H9 (cell line): Measurements from ENCODE around the gene ANKS1B. TPM values are rescaled to one million over a fixed set of nuclear protein-coding genes. Genes with fewer than 3 reads are reported as not detected.

ENCODE experiments used
- DNase-seq: peaks from one replicate; pipeline ENCODE4 v3.0.0-alpha.2; 2017
- H2AFZ ChIP-seq: one replicate; pipeline ENCODE4 v1.6.1; 2013; ENCODE audit warnings: mild to moderate bottlenecking, low read length, control low read depth, moderate library complexity
- H2AK5ac ChIP-seq: 2 replicates; pipeline ENCODE4 v1.6.1; 2013; ENCODE audit warnings: low read length, control low read depth, mixed read lengths; ENCODE audit not compliant: insufficient read length
- H2BK120ac ChIP-seq: one replicate; pipeline ENCODE4 v1.6.1; 2013; ENCODE audit warnings: low read depth, mild to moderate bottlenecking, low read length, control low read depth, inconsistent platforms; ENCODE audit not compliant: poor library complexity, severe bottlenecking
- H2BK12ac ChIP-seq: 2 replicates; pipeline ENCODE4 v1.6.1; 2013; ENCODE audit warnings: low read length, control low read depth, mixed read lengths, low read depth; ENCODE audit not compliant: insufficient read length
- H2BK15ac ChIP-seq: 2 replicates; pipeline ENCODE4 v1.6.1; 2013; ENCODE audit warnings: low read depth, low read length, control low read depth
- H2BK20ac ChIP-seq: one replicate; pipeline ENCODE4 v1.6.1; 2013; ENCODE audit warnings: low read depth, mild to moderate bottlenecking, low read length, control low read depth, inconsistent platforms; ENCODE audit not compliant: poor library complexity, severe bottlenecking
- H2BK5ac ChIP-seq: 2 replicates; pipeline ENCODE4 v1.6.1; 2013; ENCODE audit warnings: low read length, control low read depth, mixed read lengths; ENCODE audit not compliant: insufficient read length
- H3K14ac ChIP-seq: 2 replicates; pipeline ENCODE4 v1.6.1; 2013; ENCODE audit warnings: low read length, control low read depth; ENCODE audit not compliant: insufficient read depth
- H3K18ac ChIP-seq: 2 replicates; pipeline ENCODE4 v1.6.1; 2013; ENCODE audit warnings: low read depth, mild to moderate bottlenecking, mixed read lengths, low read length, control low read depth; ENCODE audit not compliant: insufficient read length
- H3K23ac ChIP-seq: 2 replicates; pipeline ENCODE4 v1.6.1; 2013; ENCODE audit warnings: low read length, control low read depth, mixed read lengths, low read depth; ENCODE audit not compliant: insufficient read length
- H3K23me2 ChIP-seq: 2 replicates; pipeline ENCODE4 v1.6.1; 2013; ENCODE audit warnings: low read depth, mild to moderate bottlenecking, mixed read lengths, low read length, control low read depth; ENCODE audit not compliant: insufficient read length, poor library complexity, severe bottlenecking
- H3K27ac ChIP-seq: 2 replicates; pipeline ENCODE4 v1.5.1; 2013; ENCODE audit warnings: low read length, control low read depth, mixed read lengths, low read depth; ENCODE audit not compliant: insufficient read length
- H3K27me3 ChIP-seq: 2 replicates; pipeline ENCODE4 v1.6.1; 2013; ENCODE audit warnings: low read length, control low read depth, inconsistent platforms; ENCODE audit not compliant: insufficient read depth
- H3K4ac ChIP-seq: 2 replicates; pipeline ENCODE4 v1.6.1; 2013; ENCODE audit warnings: low read depth, mild to moderate bottlenecking, control low read depth, inconsistent platforms, low read length, moderate library complexity
- H3K4me1 ChIP-seq: 2 replicates; pipeline ENCODE4 v1.6.1; 2013; ENCODE audit warnings: low read length, control low read depth, inconsistent platforms; ENCODE audit not compliant: insufficient read depth
- H3K4me2 ChIP-seq: 2 replicates; pipeline ENCODE4 v1.6.1; 2013; ENCODE audit warnings: low read length, control low read depth, mixed read lengths; ENCODE audit not compliant: insufficient read length, insufficient read depth
- H3K56ac ChIP-seq: 2 replicates; pipeline ENCODE4 v1.6.1; 2013; ENCODE audit warnings: low read depth, mild to moderate bottlenecking, mixed read lengths, low read length, control low read depth; ENCODE audit not compliant: insufficient read length
- H3K79me1 ChIP-seq: 2 replicates; pipeline ENCODE4 v1.6.1; 2013; ENCODE audit warnings: low read depth, mild to moderate bottlenecking, moderate library complexity, low read length, control low read depth, inconsistent platforms; ENCODE audit not compliant: insufficient read depth, poor library complexity, severe bottlenecking
- H3K79me2 ChIP-seq: 2 replicates; pipeline ENCODE4 v1.6.1; 2013; ENCODE audit warnings: low read length, control low read depth, inconsistent platforms; ENCODE audit not compliant: insufficient read depth
- H3K9ac ChIP-seq: 2 replicates; pipeline ENCODE4 v1.6.1; 2013; ENCODE audit warnings: low read length, control low read depth, mixed read lengths; ENCODE audit not compliant: insufficient read length; ENCODE audit errors: extremely low read depth
- H3K9me3 ChIP-seq: one replicate; pipeline ENCODE4 v1.6.1; 2013; ENCODE audit warnings: low read depth, low read length, inconsistent platforms; ENCODE audit not compliant: control insufficient read depth
- H3T11ph ChIP-seq: one replicate; pipeline ENCODE4 v1.6.1; 2013; ENCODE audit warnings: mild to moderate bottlenecking, low read length, control low read depth, inconsistent platforms
- H4K20me1 ChIP-seq: one replicate; pipeline ENCODE4 v1.6.1; 2013; ENCODE audit not compliant: control insufficient read depth, insufficient read length, insufficient read depth
- H4K5ac ChIP-seq: 2 replicates; pipeline ENCODE4 v1.6.1; 2013; ENCODE audit warnings: low read depth, mild to moderate bottlenecking, mixed read lengths, low read length, control low read depth; ENCODE audit not compliant: insufficient read length
- H4K8ac ChIP-seq: replicated peaks from 2 replicates; pipeline ENCODE4 v1.6.1; 2013; ENCODE audit warnings: low read length, control low read depth, mixed read lengths, low read depth; ENCODE audit not compliant: insufficient read length
- H4K91ac ChIP-seq: 2 replicates; pipeline ENCODE4 v1.6.1; 2013; ENCODE audit warnings: low read depth, mild to moderate bottlenecking, moderate library complexity, mixed read lengths, low read length, control low read depth; ENCODE audit not compliant: insufficient read length
- H3K27ac Mint-ChIP-seq, 3 experiments: 2 replicates in 2 of 3; 3 replicates in 1 of 3; pipeline ENCODE4 v1.8.0; 2020 to 2021; ENCODE audit warnings: mixed read lengths in 3 of 3, mild to moderate bottlenecking in 1 of 3, moderate library complexity in 1 of 3
- H3K27me3 Mint-ChIP-seq: 2 replicates; pipeline ENCODE4 v1.8.0; 2021; ENCODE audit warnings: low read depth, mild to moderate bottlenecking, moderate library complexity, mixed read lengths
- H3K36me3 Mint-ChIP-seq, 3 experiments: 2 replicates in 2 of 3; 3 replicates in 1 of 3; pipeline ENCODE4 v1.8.0; 2020 to 2021; ENCODE audit warnings: low read depth in 3 of 3, mixed read lengths in 3 of 3; ENCODE audit not compliant: insufficient read depth in 1 of 3
- H3K4me1 Mint-ChIP-seq, 2 experiments: 2 replicates each; pipeline ENCODE4 v1.8.0; 2020; ENCODE audit warnings: mixed read lengths in 2 of 2
- H3K4me3 Mint-ChIP-seq, 2 experiments: 2 replicates in 1 of 2; 3 replicates in 1 of 2; pipeline ENCODE4 v1.8.0; 2020 to 2021; ENCODE audit warnings: mild to moderate bottlenecking in 2 of 2, mixed read lengths in 2 of 2, moderate library complexity in 1 of 2
- H3K9me3 Mint-ChIP-seq, 2 experiments: 2 replicates in 1 of 2; 3 replicates in 1 of 2; pipeline ENCODE4 v1.8.0; 2020; ENCODE audit warnings: mild to moderate bottlenecking in 2 of 2, mixed read lengths in 2 of 2, moderate library complexity in 1 of 2
- WGBS: extraction: QIAGEN DNeasy Blood & Tissue Kit; methylation state at CpG from one replicate; pipeline ENCODE4 v1.1.7; 2013; ENCODE audit warnings: missing lambda C conversion rate, low lambda C conversion rate, mixed read lengths; ENCODE audit not compliant: insufficient read length; ENCODE audit errors: extremely low coverage; 5-methylcytosine and 5-hydroxymethylcytosine counted together
- total RNA-seq: library from RNA; stranded (reverse); gene quantifications from 2 replicates; pipeline ENCODE4 v1.2.1, GENCODE V29; 2021
- TF ChIP-seq, protein P1 (sequence below): fragments of 200-600 bp; sonication (generic); conservative IDR thresholded peaks from 3 replicates; pipeline ENCODE4 v1.8.0; 2021; ENCODE audit warnings: antibody characterized with exemption, mild to moderate bottlenecking

ANKS1B gene
- total RNA-seq, 1 experiment from 2014 or later, result 4.1 TPM

DNA sequence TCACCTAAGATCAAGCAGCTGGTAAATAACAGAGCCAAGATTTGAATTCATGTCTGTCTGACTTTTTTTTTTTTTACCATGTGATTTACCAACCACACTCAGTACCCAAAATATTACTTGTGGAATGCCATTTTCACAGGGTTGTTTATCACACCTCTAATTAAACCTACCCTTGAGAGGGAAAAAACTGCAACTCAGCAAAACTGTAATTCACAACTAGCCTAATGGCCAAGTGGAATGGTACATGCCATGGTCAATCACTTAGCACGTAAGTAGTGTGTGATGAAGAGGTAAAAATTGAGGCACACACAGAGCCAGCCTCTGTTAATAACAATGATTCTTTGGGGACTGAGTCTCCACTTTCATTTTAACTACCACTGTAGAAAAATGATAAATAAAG, 750.0 kb downstream of the ANKS1B start:
- Mint-ChIP-seq H3K27ac (no peak overlapping the region), H3K27me3 (no peaks in the 10 kb centered on the region), H3K9me3 (peaks cover 0 to 12% of the 10 kb centered on the region in 2 experiments; a peak in 4 of 5 replicates), H3K36me3 (peaks cover 6 to 21% (median 14%) of the 10 kb centered on the region in 3 experiments; a peak in 6 of 7 replicates), H3K4me1 (peaks cover 20 to 27% of the 10 kb centered on the region in 2 experiments), H3K4me3 (no peak overlapping the region)
- H4K91ac ChIP-seq, result no peak overlapping the region
- H2BK12ac ChIP-seq, result no peak overlapping the region
- no peaks in the 10 kb centered on the region; the same call in 1 of the 2 replicates for H3K4me1 ChIP-seq
- no peak overlapping the region for H3K9ac ChIP-seq
- H3K4me2 ChIP-seq, result no peak overlapping the region
- H2BK120ac ChIP-seq, result no peak overlapping the region
- TF ChIP-seq, protein P1, sequence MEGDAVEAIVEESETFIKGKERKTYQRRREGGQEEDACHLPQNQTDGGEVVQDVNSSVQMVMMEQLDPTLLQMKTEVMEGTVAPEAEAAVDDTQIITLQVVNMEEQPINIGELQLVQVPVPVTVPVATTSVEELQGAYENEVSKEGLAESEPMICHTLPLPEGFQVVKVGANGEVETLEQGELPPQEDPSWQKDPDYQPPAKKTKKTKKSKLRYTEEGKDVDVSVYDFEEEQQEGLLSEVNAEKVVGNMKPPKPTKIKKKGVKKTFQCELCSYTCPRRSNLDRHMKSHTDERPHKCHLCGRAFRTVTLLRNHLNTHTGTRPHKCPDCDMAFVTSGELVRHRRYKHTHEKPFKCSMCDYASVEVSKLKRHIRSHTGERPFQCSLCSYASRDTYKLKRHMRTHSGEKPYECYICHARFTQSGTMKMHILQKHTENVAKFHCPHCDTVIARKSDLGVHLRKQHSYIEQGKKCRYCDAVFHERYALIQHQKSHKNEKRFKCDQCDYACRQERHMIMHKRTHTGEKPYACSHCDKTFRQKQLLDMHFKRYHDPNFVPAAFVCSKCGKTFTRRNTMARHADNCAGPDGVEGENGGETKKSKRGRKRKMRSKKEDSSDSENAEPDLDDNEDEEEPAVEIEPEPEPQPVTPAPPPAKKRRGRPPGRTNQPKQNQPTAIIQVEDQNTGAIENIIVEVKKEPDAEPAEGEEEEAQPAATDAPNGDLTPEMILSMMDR, result no peak
- H3K23ac ChIP-seq, result no peak overlapping the region
- H2BK5ac ChIP-seq, result no peak overlapping the region
- no peak overlapping the region for H4K8ac ChIP-seq
- H3K27me3 ChIP-seq, result no peaks in the 10 kb centered on the region
- H3K4ac ChIP-seq, result no peak overlapping the region
- H3K56ac ChIP-seq, result no peak overlapping the region
- no peak overlapping the region for H3T11ph ChIP-seq
- H3K14ac ChIP-seq, result no peak overlapping the region
- no peak overlapping the region for H2BK20ac ChIP-seq
- no peaks in the 10 kb centered on the region for H3K79me2 ChIP-seq
- H4K5ac ChIP-seq, result no peak overlapping the region
- H2AK5ac ChIP-seq, result no peak overlapping the region
- no peak overlapping the region for H3K18ac ChIP-seq
- no peak overlapping the region for H2BK15ac ChIP-seq
- H2AFZ ChIP-seq, result no peak overlapping the region
- no peaks in the 10 kb centered on the region for H3K23me2 ChIP-seq
- no CpG with 5 or more reads among the region's 1 CpG for WGBS
- no peaks in the 10 kb centered on the region for H3K79me1 ChIP-seq
- no peak for DNase-seq
- H3K27ac ChIP-seq, result no peak overlapping the region
- H4K20me1 ChIP-seq, result no peaks in the 10 kb centered on the region
- no peaks in the 10 kb centered on the region for H3K9me3 ChIP-seq
